GM12865 (cell line): ENCODE results near the gene IZUMO4.

Experiments used
- DNase-seq: peaks from one replicate; pipeline ENCODE4 v3.0.0; 2010; ENCODE audit warnings: low read depth
- H3K4me3 ChIP-seq: 2 replicates; pipeline ENCODE4 v1.5.1; 2011; ENCODE audit warnings: mild to moderate bottlenecking, low read depth, low read length, control low read depth
- TF ChIP-seq, protein P1 (sequence below): IDR thresholded peaks from 2 replicates; pipeline ENCODE4 v1.5.1; 2011; ENCODE audit warnings: low read length, control low read depth, low read depth, inconsistent platforms; ENCODE audit not compliant: insufficient read depth; ENCODE audit errors: missing control alignments

Gene IZUMO4

DNA sequence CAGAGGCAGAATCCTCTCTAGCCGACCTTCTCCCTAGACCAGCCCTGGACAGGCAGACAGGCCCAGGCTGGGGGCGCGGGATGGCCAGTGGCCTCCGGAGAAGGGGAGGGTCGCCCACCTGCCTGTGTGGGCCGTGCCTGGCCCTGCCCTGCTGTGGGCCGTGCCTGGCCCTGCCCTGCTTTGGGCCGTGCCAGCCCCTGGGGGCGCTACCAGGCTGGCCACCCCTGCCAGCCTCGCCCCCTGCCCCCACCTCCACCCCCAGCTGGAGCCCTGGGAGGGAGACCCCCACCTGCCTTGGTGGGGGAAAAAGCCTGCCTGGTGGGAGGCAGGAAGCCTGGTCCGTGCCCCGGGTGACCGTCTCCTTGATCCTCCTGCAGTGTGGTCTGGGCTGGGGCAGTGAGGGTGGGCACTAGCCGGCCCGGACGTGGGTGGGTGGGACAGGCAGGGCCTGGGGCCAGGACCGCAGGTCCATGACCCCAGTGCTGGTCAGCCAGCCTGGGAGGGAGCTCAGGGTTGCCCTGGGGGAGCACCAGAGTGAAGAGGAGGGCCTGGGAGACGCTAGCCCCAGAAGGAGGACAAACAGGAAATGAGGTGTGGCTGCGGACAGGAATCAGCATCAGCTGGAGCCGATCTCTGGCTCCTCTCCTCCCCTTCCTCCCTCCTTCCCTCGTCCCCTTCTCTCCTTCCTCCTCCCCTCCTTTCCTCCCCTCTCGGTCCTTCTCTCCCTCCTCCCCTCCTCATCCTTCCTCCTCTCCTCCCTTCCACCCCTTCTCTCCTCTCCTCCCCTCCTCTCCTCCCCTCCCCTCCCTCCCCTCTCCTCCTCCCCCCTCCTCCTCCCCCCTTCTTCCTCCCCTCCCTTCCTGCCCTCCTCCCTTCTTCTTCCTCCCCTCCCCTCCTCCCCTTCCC is 40.5 kb upstream of the IZUMO4 start:
- TF ChIP-seq, protein P1, sequence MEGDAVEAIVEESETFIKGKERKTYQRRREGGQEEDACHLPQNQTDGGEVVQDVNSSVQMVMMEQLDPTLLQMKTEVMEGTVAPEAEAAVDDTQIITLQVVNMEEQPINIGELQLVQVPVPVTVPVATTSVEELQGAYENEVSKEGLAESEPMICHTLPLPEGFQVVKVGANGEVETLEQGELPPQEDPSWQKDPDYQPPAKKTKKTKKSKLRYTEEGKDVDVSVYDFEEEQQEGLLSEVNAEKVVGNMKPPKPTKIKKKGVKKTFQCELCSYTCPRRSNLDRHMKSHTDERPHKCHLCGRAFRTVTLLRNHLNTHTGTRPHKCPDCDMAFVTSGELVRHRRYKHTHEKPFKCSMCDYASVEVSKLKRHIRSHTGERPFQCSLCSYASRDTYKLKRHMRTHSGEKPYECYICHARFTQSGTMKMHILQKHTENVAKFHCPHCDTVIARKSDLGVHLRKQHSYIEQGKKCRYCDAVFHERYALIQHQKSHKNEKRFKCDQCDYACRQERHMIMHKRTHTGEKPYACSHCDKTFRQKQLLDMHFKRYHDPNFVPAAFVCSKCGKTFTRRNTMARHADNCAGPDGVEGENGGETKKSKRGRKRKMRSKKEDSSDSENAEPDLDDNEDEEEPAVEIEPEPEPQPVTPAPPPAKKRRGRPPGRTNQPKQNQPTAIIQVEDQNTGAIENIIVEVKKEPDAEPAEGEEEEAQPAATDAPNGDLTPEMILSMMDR = peak; percentile 10
- H3K4me3 ChIP-seq = peak overlapping the region; percentile 56
- peak; percentile 70 for DNase-seq

DNA sequence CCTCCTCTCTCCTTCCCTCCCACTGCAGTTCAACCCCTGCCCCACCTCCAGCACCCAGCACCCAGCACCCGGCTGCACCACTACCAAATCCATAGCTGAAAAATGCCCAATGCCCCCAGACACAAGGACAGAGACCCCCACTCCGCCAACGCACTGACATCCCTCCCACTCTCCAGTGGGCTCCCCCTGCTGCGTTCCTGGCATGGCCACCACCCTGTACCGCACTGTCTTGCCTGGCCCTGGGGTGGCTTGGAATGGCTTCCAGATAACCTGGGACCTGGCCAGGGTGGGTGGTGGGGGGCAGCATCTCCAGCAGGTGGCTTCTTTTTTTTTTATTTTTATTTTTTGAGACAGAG is 39.9 kb upstream of the IZUMO4 start:
- H3K4me3 ChIP-seq = no peak overlapping the region
- DNase-seq = no peak
- TF ChIP-seq, protein P1 = no peak

- no peak for DNase-seq
- no peak overlapping the region for H3K4me3 ChIP-seq
These were observed 38.9 kb upstream of the IZUMO4 start for GRCh38 chr19:2057484-2058469.

GRCh38 chr19:2058570-2059421 is 37.9 kb upstream of the IZUMO4 start:
- TF ChIP-seq, protein P1 = no peak
- no peak for DNase-seq
- no peak overlapping the region for H3K4me3 ChIP-seq

More at GRCh38 chr19:2057484-2058469, 38.9 kb upstream of the IZUMO4 start:
- TF ChIP-seq, protein P1 = no peak

GRCh38 chr19:2059422-2060201 is 37.1 kb upstream of the IZUMO4 start:
- DNase-seq = no peak
- TF ChIP-seq, protein P1 = no peak
- H3K4me3 ChIP-seq = peak overlapping the region; percentile 81
